ENCODE results near the gene SSBP3.

Gene SSBP3

GRCh38 chr1:54380290-54380882, 25.8 kb downstream of the SSBP3 start:
- no peak for TF ChIP-seq CTCF (IDR thresholded peaks at IDR 0.05; ENCODE audit: extremely low read depth, insufficient read depth, missing control alignments)
- DNase-seq (ENCODE audit: low spot score) = no peak
- in situ Hi-C loops (cut with MboI; ENCODE audit: low pct_unique_long_range_greater_than_20kb, low sequenced_read_pairs, unreplicated experiment) = no loop called here

- no peak for DNase-seq (ENCODE audit: low spot score)
- in situ Hi-C loops (cut with MboI; ENCODE audit: low pct_unique_long_range_greater_than_20kb, low sequenced_read_pairs, unreplicated experiment) = no loop called here
- no peak for TF ChIP-seq CTCF (IDR thresholded peaks at IDR 0.05; ENCODE audit: extremely low read depth, insufficient read depth, missing control alignments)
These were observed 26.5 kb downstream of the SSBP3 start for GRCh38 chr1:54379555-54380289.

- TF ChIP-seq CTCF (IDR thresholded peaks at IDR 0.05; ENCODE audit: extremely low read depth, insufficient read depth, missing control alignments) = no peak
- no peak for DNase-seq (ENCODE audit: low spot score)
These were observed 27.2 kb downstream of the SSBP3 start for GRCh38 chr1:54378874-54379554.

GRCh38 chr1:54378157-54378873, 27.9 kb downstream of the SSBP3 start:
- in situ Hi-C loops (cut with MboI; ENCODE audit: low pct_unique_long_range_greater_than_20kb, low sequenced_read_pairs, unreplicated experiment) = no loop called here
- peak; percentile 37 for DNase-seq (ENCODE audit: low spot score)
- TF ChIP-seq CTCF (IDR thresholded peaks at IDR 0.05; ENCODE audit: extremely low read depth, insufficient read depth, missing control alignments) = no peak

More at GRCh38 chr1:54378874-54379554, 27.2 kb downstream of the SSBP3 start:
- in situ Hi-C loops (cut with MboI; ENCODE audit: low pct_unique_long_range_greater_than_20kb, low sequenced_read_pairs, unreplicated experiment) = no loop called here

- in situ Hi-C loops (cut with MboI; ENCODE audit: low pct_unique_long_range_greater_than_20kb, low sequenced_read_pairs, unreplicated experiment) = no loop called here
- no peak for TF ChIP-seq CTCF (IDR thresholded peaks at IDR 0.05; ENCODE audit: extremely low read depth, insufficient read depth, missing control alignments)
- DNase-seq (ENCODE audit: low spot score) = no peak
These were observed 29.0 kb downstream of the SSBP3 start for GRCh38 chr1:54377040-54377691.

Measured in GM13977 (cell line).